NCI-H526 (cell line): ENCODE measurements around the gene SRPX2.

Experiments used
- DNase-seq, 2 experiments: peaks; one replicate each; lab custom pipeline; 2025; lab: John Stamatoyannopoulos, UW

Gene SRPX2

GRCh38 chrX:100650841-100651240 is 6.8 kb downstream of the SRPX2 start:
- no peak for DNase-seq

GRCh38 chrX:100652266-100652665 is 8.3 kb downstream of the SRPX2 start:
- no peak for DNase-seq

GRCh38 chrX:100654261-100654660 is 10.3 kb downstream of the SRPX2 start:
- peak in 1 of 2 experiments; percentile 28 for DNase-seq

- DNase-seq, result no peak
Measured at GRCh38 chrX:100658941-100659381, 15.0 kb downstream of the SRPX2 start.

GRCh38 chrX:100659431-100660137 is 15.6 kb downstream of the SRPX2 start:
- no peak for DNase-seq

GRCh38 chrX:100662170-100662569 is 18.2 kb downstream of the SRPX2 start:
- no peak for DNase-seq

- no peak for DNase-seq
Measured at GRCh38 chrX:100662796-100663195, 18.8 kb downstream of the SRPX2 start.

GRCh38 chrX:100663642-100664041 is 19.6 kb downstream of the SRPX2 start:
- no peak for DNase-seq

GRCh38 chrX:100672966-100673365 is 29.0 kb downstream of the SRPX2 start:
- no peak for DNase-seq

GRCh38 chrX:100673397-100673953 is 29.5 kb downstream of the SRPX2 start:
- no peak for DNase-seq

GRCh38 chrX:100674705-100675104 is 30.7 kb downstream of the SRPX2 start:
- DNase-seq, result no peak

GRCh38 chrX:100677611-100678181 is 33.7 kb downstream of the SRPX2 start:
- no peak for DNase-seq

GRCh38 chrX:100680756-100681155 is 36.8 kb downstream of the SRPX2 start:
- DNase-seq, result no peak

GRCh38 chrX:100681599-100681998 is 37.6 kb downstream of the SRPX2 start:
- no peak for DNase-seq

- DNase-seq, result no peak
Measured at GRCh38 chrX:100682939-100683338, 38.9 kb downstream of the SRPX2 start.

- DNase-seq, result peak; percentile 46 to 71
Measured at GRCh38 chrX:100685284-100685996, 41.4 kb downstream of the SRPX2 start.

- DNase-seq, result no peak
Measured at GRCh38 chrX:100685997-100686305, 42.0 kb downstream of the SRPX2 start.

GRCh38 chrX:100687128-100687527 is 43.1 kb downstream of the SRPX2 start:
- DNase-seq, result no peak

- no peak for DNase-seq
Measured at GRCh38 chrX:100687546-100687945, 43.5 kb downstream of the SRPX2 start.

GRCh38 chrX:100695302-100695701 is 51.3 kb downstream of the SRPX2 start:
- no peak for DNase-seq

GRCh38 chrX:100695991-100696390 is 52.0 kb downstream of the SRPX2 start:
- no peak for DNase-seq

- no peak for DNase-seq
Measured at GRCh38 chrX:100696699-100697351, 52.8 kb downstream of the SRPX2 start.

- DNase-seq, result no peak
Measured at GRCh38 chrX:100698551-100698950, 54.6 kb downstream of the SRPX2 start.
